IPS-20b (cell line): ENCODE data around the gene FGF16.
A peak's percentile ranks its signal among the peaks of the same experiment; 100 is the strongest.
"Not testable (repeated sequence)": the region's sequence is repeated elsewhere in the genome, so short reads cannot be mapped to it uniquely, and the experiment has no call there.

Source experiments
- H3K27ac ChIP-seq: one replicate; pipeline ENCODE4 v1.5.1; 2013; ENCODE audit warnings: low read length
- H3K27me3 ChIP-seq: 2 replicates; pipeline ENCODE4 v1.6.1; 2013; ENCODE audit warnings: mild to moderate bottlenecking, low read length, inconsistent platforms; ENCODE audit not compliant: insufficient read depth
- H3K36me3 ChIP-seq: 2 replicates; pipeline ENCODE4 v1.6.1; 2013; ENCODE audit warnings: low read depth, mild to moderate bottlenecking, inconsistent platforms, low read length, moderate library complexity; ENCODE audit not compliant: insufficient read depth
- H3K4me1 ChIP-seq: 2 replicates; pipeline ENCODE4 v1.6.1; 2013; ENCODE audit warnings: mild to moderate bottlenecking, control low read depth, inconsistent platforms, low read length, moderate library complexity; ENCODE audit not compliant: insufficient read depth
- H3K4me3 ChIP-seq: 2 replicates; pipeline ENCODE4 v1.5.1; 2013; ENCODE audit warnings: mild to moderate bottlenecking, low read length, inconsistent platforms
- H3K9ac ChIP-seq: 2 replicates; pipeline ENCODE4 v1.6.1; 2013; ENCODE audit warnings: low read depth, mild to moderate bottlenecking, inconsistent platforms, low read length, moderate library complexity
- H3K9me3 ChIP-seq: 2 replicates; pipeline ENCODE4 v1.6.1; 2013; ENCODE audit warnings: mild to moderate bottlenecking, low read depth, low read length, inconsistent platforms; ENCODE audit not compliant: insufficient read depth

FGF16 gene

DNA sequence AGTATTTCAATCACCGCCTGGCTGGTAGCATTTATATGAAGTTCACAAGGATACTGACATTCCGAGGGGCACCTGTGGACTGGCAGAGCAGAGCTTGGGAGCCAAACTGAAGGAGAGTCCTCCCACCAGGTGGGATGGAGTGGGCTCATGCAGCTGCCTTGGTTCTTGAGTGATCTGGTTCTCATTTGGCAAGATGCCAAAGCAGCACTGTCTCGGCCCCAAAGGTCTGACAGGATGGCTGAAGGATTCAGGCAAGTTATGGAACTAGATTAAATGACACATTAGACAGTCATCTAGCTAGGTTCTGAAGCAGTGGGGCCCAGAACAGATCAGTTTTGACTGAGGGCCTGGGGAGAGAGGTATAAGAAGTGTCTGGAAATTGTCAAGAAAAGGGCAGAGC is 3.2 kb downstream of the FGF16 start:
- Histone ChIP-seq H3K9ac (no peak overlapping the region), H3K4me3 (no peak overlapping the region), H3K9me3 (no peaks in the 10 kb centered on the region), H3K27ac (no peak overlapping the region), H3K36me3 (no peaks in the 10 kb centered on the region), H3K4me1 (no peaks in the 10 kb centered on the region; the same call in 1 of the 2 replicates), H3K27me3 (peaks cover 39% of the 10 kb centered on the region)

GRCh38 chrX:77450996-77451395 is 3.8 kb downstream of the FGF16 start:
- Histone ChIP-seq H3K4me3 (no peak overlapping the region), H3K9me3 (no peaks in the 10 kb centered on the region), H3K27ac (no peak overlapping the region), H3K36me3 (no peaks in the 10 kb centered on the region), H3K27me3 (peaks cover 34% of the 10 kb centered on the region), H3K4me1 (no peaks in the 10 kb centered on the region; the same call in 1 of the 2 replicates), H3K9ac (no peak overlapping the region)

DNA sequence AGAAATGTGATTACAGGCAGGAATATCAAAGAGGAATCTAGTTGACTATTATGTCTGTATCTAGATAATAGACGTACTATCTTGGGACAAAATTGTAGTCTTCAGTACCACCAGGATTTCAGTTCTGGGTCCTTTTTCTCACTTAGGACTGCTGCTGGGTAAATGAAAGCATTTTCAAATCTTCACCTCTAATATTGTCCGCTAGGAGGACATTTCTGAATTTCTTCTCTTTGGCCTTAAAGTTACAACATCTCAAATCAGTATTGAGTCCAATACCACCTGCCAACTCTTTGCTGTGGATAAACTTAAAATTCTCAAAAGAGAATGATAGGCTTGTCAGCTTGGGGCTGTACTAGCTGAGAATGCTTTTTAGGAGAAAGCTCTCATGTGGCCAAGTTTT is 6.0 kb downstream of the FGF16 start:
- no peaks in the 10 kb centered on the region; the same call in 1 of the 2 replicates for H3K4me1 ChIP-seq
- H3K4me3 ChIP-seq = no peak overlapping the region
- no peaks in the 10 kb centered on the region for H3K9me3 ChIP-seq
- H3K9ac ChIP-seq = no peak overlapping the region
- H3K36me3 ChIP-seq = no peaks in the 10 kb centered on the region
- no peak overlapping the region for H3K27ac ChIP-seq
- peaks cover 12% of the 10 kb centered on the region; the same call in 1 of the 2 replicates for H3K27me3 ChIP-seq

DNA sequence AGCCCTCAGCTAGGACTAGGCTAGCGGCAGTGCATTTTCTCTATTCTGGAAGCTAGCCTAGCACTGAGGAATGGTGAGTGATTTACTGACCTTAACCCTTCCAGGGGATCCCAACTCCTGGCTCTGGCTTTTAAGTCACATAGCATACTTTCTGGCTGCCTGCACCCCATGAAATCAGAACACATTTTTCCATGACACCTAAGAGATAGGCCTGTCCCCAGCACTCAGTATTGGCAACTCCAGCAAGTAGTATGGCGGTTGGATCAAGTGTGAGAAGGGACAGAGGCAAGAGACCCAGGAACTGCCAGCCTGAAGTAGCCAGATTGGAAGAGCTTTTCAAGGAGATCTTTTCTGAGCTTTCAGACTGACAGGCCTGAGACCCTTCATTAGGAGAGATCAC is 8.2 kb downstream of the FGF16 start:
- no peaks in the 10 kb centered on the region; the same call in 1 of the 2 replicates for H3K4me1 ChIP-seq
- no peaks in the 10 kb centered on the region for H3K36me3 ChIP-seq
- H3K27ac ChIP-seq = no peak overlapping the region
- H3K27me3 ChIP-seq = no peaks in the 10 kb centered on the region
- no peaks in the 10 kb centered on the region for H3K9me3 ChIP-seq
- H3K4me3 ChIP-seq = no peak overlapping the region
- H3K9ac ChIP-seq = no peak overlapping the region

GRCh38 chrX:77484045-77484444 is 36.9 kb downstream of the FGF16 start:
- no peak overlapping the region for H3K4me3 ChIP-seq
- H3K27ac ChIP-seq = no peak overlapping the region
- no peaks in the 10 kb centered on the region for H3K4me1 ChIP-seq
- H3K9ac ChIP-seq = no peak overlapping the region
- H3K27me3 ChIP-seq = no peaks in the 10 kb centered on the region
- no peaks in the 10 kb centered on the region for H3K36me3 ChIP-seq
- H3K9me3 ChIP-seq = no peaks in the 10 kb centered on the region

GRCh38 chrX:77493677-77494553 is 46.7 kb downstream of the FGF16 start:
- Histone ChIP-seq H3K9ac (no peak overlapping the region; the same call in 1 of the 2 replicates), H3K36me3 (no peaks in the 10 kb centered on the region), H3K27ac (no peak overlapping the region), H3K9me3 (no peaks in the 10 kb centered on the region), H3K27me3 (no peaks in the 10 kb centered on the region), H3K4me1 (no peaks in the 10 kb centered on the region; the same call in 1 of the 2 replicates), H3K4me3 (peak overlapping the region; percentile 30; the same call in 1 of the 2 replicates)

DNA sequence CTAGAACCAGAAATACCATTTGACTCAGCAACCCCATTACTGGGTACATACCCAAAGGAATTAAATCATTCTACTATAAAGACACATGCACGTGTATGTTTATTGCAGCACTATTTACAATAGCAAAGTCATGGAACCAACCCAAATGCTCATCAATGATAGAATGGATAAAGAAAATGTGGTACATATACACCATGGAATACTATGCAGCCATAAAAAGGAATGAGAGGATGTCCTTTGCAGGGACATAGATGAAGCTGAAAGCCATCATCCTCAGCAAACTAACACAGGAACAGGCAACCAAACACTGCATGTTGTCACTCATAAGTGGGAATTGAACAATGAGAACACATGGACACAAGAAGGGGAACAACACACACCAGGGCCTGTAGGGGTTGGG is 53.0 kb downstream of the FGF16 start:
- H3K36me3 ChIP-seq, H3K4me1 ChIP-seq, H3K9me3 ChIP-seq, H3K4me3 ChIP-seq, H3K9ac ChIP-seq, H3K27me3 ChIP-seq, H3K27ac ChIP-seq: not testable (repeated sequence)

GRCh38 chrX:77502951-77503525 is 55.8 kb downstream of the FGF16 start:
- Histone ChIP-seq H3K27me3 (no peaks in the 10 kb centered on the region), H3K4me3 (peak overlapping the region; percentile 37; the same call in 1 of the 2 replicates), H3K9me3 (no peaks in the 10 kb centered on the region), H3K4me1 (peaks cover 4% of the 10 kb centered on the region; the same call in 1 of the 2 replicates), H3K36me3 (peaks cover 17% of the 10 kb centered on the region), H3K9ac (no peak overlapping the region), H3K27ac (no peak overlapping the region)

DNA sequence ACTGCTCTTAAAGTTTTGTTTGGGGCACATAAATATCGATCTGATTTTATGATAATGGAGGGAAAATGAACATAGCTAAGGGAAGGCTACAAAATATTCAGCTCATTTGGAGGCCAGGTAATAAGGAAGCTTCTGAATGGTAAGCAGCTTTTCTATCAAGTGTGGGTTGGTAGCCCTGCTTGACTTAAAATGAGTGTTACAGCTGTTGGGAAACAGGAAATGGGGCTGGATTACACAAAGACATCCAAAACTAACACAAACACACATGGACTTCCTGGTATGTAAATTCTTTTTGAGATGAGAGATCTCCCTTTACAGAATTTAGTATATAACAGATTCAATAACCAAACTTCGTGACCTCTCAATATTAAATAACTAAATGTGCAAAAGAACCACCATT is 58.0 kb downstream of the FGF16 start:
- H3K27ac ChIP-seq = no peak overlapping the region
- no peak overlapping the region for H3K9ac ChIP-seq
- peaks cover 4% of the 10 kb centered on the region; the same call in 1 of the 2 replicates for H3K4me1 ChIP-seq
- peaks cover 28% of the 10 kb centered on the region for H3K36me3 ChIP-seq
- no peaks in the 10 kb centered on the region for H3K27me3 ChIP-seq
- no peak overlapping the region for H3K4me3 ChIP-seq
- H3K9me3 ChIP-seq = no peaks in the 10 kb centered on the region
